K562 (cell line): Measurements from ENCODE around the gene ACOX2.

ENCODE experiments used
- ARHGAP35 ChIP-seq: fragments of 450-650 bp; IDR thresholded peaks from 2 replicates; pipeline ENCODE4 v1.6.1; 2018; ENCODE audit not compliant: partially characterized antibody
- BCL6 ChIP-seq: fragments of 250-450 bp; sonication (Bioruptor Pico); IDR thresholded peaks from 2 replicates; pipeline ENCODE4 v1.4.0; 2020
- CBX5 ChIP-seq: IDR thresholded peaks from 2 replicates; pipeline ENCODE4 v1.6.1; 2014; ENCODE audit warnings: low read depth, borderline replicate concordance
- CBX8 ChIP-seq: fragments of 200-600 bp; sonication (generic); IDR thresholded peaks from 2 replicates; pipeline ENCODE4 v1.6.1; 2012; ENCODE audit warnings: borderline replicate concordance, mixed run types, low read depth, mild to moderate bottlenecking, moderate library complexity, mixed read lengths, low read length, control low read depth, inconsistent platforms; ENCODE audit not compliant: poor library complexity, severe bottlenecking; ENCODE audit errors: extremely low read depth
- CTCF ChIP-seq, 3 experiments: IDR thresholded peaks in 2 of 3; conservative IDR thresholded peaks in 1 of 3; 2 replicates each; pipeline ENCODE4 v1.5.1; 2011 to 2012; ENCODE audit warnings: low read length in 3 of 3, mild to moderate bottlenecking in 3 of 3, control low read depth in 2 of 3, improper control_type of control experiment in 1 of 3, inconsistent platforms in 1 of 3, low read depth in 1 of 3, mixed read lengths in 1 of 3, moderate library complexity in 1 of 3; ENCODE audit not compliant: insufficient read depth in 2 of 3
- ELF1 ChIP-seq: fragments of 200-800 bp; sonication (Bioruptor generic); IDR thresholded peaks from 2 replicates; pipeline ENCODE4 v1.6.1; 2016; ENCODE audit warnings: missing genetic modification characterization, missing compliant biosample characterization
- ESRRB ChIP-seq: fragments of 250-450 bp; sonication (Bioruptor Pico); IDR thresholded peaks from 2 replicates; pipeline ENCODE4 v1.5.0; 2020; ENCODE audit warnings: mild to moderate bottlenecking, moderate library complexity, borderline replicate concordance
- HNRNPLL ChIP-seq: fragments of 200-400 bp; formaldehyde crosslinking; IDR thresholded peaks from 2 replicates; pipeline ENCODE4 v1.6.1; 2017; ENCODE audit warnings: low read length, low read depth, mild to moderate bottlenecking; ENCODE audit not compliant: poor library complexity, severe bottlenecking
- MCM7 ChIP-seq, 2 experiments: fragments of 450-650 bp; IDR thresholded peaks; 2 replicates each; pipeline ENCODE4 v1.6.1; 2016 to 2018
- PML ChIP-seq: IDR thresholded peaks from 2 replicates; pipeline ENCODE4 v1.6.1; 2012; ENCODE audit warnings: low read length, inconsistent platforms
- POLR2A ChIP-seq: fragments of 450-650 bp; conservative IDR thresholded peaks from 2 replicates; pipeline ENCODE4 v1.6.1; 2016
- RNF2 ChIP-seq: sonication (generic); IDR thresholded peaks from 2 replicates; pipeline ENCODE4 v1.6.1; 2016
- SP1 ChIP-seq: sonication (generic); formaldehyde crosslinking; IDR thresholded peaks from 2 replicates; pipeline ENCODE4 v1.8.1; 2022; ENCODE audit warnings: mild to moderate bottlenecking, missing genetic modification reagents
- SPI1 ChIP-seq: IDR thresholded peaks from 2 replicates; pipeline ENCODE4 v1.6.1; 2011; ENCODE audit warnings: low read depth, low read length, control low read depth, borderline replicate concordance

GRCh38 chr3:58463942-58464271, 73.1 kb downstream of the ACOX2 start:
- TF ChIP-seq ESRRB (no peak), HNRNPLL (no peak), CBX8 (no peak), ELF1 (tag) (no peak), SP1 (CRISPR knock-in tag) (no peak), CTCF (IDR thresholded peaks at IDR 0.05 in 2 of 3, conservative IDR thresholded peaks at IDR 0.05 in 1 of 3; ENCODE audit: insufficient read depth in 2 of 3, low read depth in 1 of 3, low read length in 3 of 3) (no peak), ARHGAP35 (no peak), CBX5 (no peak), SPI1 (no peak), MCM7 (IDR thresholded peaks at IDR 0.05) (no peak), BCL6 (no peak), RNF2 (no peak), PML (no peak), POLR2A (no peak)
